Ovary (tissue), 3 donors: ENCODE measurements around the gene DIPK1B.

Source experiments
- CTCF ChIP-seq, 3 donors: fragments of 450-650 bp in 2 of 3; fragments of 200-600 bp in 1 of 3; IDR thresholded peaks; one replicate each; pipeline versions ENCODE4 v1.5.1 to v1.8.0; 2016 to 2022; ENCODE audit warnings: antibody characterized with exemption in 3 of 3, mild to moderate bottlenecking in 1 of 3
- POLR2A ChIP-seq: fragments of 450-650 bp; IDR thresholded peaks from one replicate; pipeline ENCODE4 v1.6.1; 2017; ENCODE audit warnings: antibody characterized with exemption, mild to moderate bottlenecking, moderate library complexity
- donor health status: DM: no; HTN: no; CAD: no.

GRCh38 chr9:136717399-136717798 lies 5.0 kb downstream of the DIPK1B start:
- TF ChIP-seq CTCF (IDR thresholded peaks at IDR 0.05) (no peak), POLR2A (no peak)
